Head of caudate nucleus (tissue), 42 donors: ENCODE measurements around the gene KLK10.
A peak's percentile ranks its signal among the peaks of the same experiment; 100 is the strongest.

ENCODE experiments used
- DNase-seq, 42 donors: peaks; one replicate each; pipeline versions ENCODE4 v3.0.0 to v3.0.0-alpha.2; 2020 to 2021; ENCODE audit warnings: mixed read lengths in 7 of 42
- intact Hi-C: fragments of 100-400 bp; cut with DNase I; formaldehyde crosslinking; loops from one replicate; pipeline ENCODE4 v1.15.0; 2022

Gene KLK10

DNA sequence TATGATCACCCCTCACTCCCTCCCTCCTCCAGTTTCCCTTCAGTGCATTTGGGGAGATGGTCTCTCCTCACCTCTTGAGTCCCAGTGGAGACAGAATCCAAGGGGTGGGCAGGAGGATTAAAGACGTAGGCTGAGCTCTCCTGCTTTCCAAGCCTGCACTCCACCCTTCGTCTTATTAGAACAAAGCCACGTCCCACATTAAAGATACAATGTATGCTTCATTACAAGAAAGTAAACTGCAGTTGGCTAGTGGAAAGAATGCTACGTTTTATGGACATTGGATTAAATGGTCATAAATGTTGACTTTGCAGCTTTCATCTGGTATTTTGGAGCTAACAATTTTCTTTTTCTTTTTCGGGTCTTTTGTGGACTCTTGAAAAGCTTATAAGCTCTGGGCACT lies 8.4 kb upstream of the KLK10 start:
- no peak for DNase-seq
- intact Hi-C loops, result loop anchor here (10.0 kb wide), 1 partner anchor 67 kb away; no protein-coding TSS in a partner anchor

DNA sequence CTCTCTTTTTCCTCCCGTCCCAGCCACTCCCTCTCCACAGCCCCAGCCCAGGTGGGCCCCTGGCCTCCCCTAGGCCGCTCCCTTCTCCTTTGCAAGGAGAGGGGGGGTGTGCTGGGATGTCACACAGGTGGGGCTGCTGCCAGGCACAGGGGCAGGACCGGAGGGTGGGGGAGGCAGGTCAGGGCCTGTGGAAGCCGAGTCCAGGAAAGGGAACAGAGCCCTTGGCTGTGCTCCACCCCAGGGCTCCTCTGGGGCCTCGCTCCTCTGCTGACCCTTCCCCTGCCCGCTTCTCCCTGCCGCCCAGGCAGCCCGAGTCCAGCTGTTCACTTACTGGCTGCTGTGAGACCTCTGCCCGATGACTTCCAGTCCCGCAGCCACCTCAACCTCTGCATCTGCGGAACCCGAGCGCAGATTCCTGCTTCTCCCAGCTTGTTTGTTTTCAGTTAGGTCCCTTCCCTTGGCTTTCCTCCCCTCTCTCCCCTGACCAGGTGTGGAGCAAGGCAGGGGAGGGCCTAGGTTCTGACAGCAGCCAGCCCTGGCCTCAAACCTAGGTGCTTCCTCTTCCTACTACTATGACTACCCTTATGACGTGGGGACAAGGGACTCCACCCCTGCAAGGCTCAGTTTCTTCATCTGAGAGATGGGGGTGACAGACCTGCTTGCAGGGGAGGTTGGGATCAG lies 7.8 kb upstream of the KLK10 start:
- intact Hi-C loops, result loop anchor here (10.0 kb wide), 1 partner anchor 68 kb away; no protein-coding TSS in a partner anchor
- DNase-seq, result no peak

DNA sequence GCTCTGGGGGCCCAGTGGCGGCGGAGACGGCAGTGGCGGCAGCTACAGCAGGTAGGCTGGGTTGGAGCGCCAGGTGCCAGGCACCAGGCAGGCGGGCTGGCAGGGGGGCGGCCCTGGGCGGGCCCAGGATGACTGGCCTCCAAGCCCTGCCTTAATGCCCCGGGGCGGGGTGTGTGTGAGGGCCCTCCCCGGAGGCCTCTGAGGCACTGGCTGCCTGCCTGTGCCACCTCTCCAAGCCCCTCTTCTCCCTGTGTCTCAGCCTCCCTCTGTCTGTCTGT lies 7.0 kb upstream of the KLK10 start, which contains the start of gene KLK11:
Gene KLK11 (minus strand): TSS at position 63 of the 278 bp plus-strand sequence. CDS start 985 bp downstream, outside the sequence.
- DNase-seq, result no peak
- intact Hi-C loops, result loop anchor here (10.0 kb wide), 1 partner anchor 68 kb away; no protein-coding TSS in a partner anchor

DNA sequence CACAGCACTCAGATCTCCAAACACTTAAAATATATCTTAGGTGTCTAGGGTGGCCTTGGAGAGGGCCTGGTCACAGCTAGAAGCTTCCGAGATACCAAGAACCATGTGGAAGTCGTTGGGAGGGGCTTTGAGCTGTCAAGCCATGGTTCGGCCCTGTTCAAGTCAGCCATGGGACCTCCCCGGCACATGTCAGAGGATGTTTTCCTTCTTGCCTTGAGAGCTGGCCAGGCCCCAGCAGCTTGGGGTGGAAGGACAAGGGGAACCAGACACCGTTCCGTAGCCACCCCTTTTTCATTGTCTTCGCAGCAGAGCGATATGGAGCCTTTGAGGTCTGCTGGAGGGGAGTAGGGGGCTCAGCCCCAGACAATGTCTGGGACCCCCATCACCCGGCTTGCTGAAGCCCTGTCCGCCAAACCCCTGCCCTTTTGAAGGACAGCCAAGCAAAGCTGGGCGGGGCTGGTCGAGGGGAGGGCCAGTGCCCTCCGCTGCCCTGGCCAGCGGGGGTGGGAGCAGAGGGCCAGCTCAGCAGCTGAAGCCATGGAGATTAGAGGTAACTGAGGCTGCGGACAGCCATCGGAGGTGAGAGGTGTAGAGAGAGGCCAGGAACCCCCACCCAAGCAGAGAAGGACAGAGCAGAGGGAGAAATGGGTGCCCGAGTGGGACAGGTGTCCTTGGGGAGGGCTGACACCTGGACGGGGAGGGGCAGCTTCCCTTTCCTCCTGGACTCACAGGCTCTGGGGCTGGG lies 6.5 kb upstream of the KLK10 start:
- DNase-seq, result no peak
- intact Hi-C loops, result loop anchor here (10.0 kb wide), 1 partner anchor 69 kb away; no protein-coding TSS in a partner anchor

DNA sequence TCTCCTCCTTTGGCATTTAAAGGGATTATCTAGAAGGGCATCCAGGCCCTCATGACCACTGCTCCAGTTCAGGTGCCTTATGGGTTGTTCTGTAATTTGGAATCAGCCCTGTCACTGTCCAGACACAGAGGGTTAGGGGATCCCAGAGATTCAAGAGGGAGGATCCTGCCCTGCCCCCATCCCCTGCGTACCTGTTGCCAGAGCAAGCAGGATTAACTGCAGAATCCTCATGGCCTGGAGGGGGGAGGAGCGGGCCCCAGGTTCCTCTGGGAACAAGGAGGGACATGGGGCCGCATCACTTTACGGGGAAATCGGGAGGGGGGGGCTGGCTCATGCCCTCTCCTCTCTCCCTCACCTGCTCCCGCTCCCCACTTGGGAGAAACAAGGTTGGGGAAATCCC lies 5.9 kb upstream of the KLK10 start:
- no peak for DNase-seq
- intact Hi-C loops, result loop anchor here (10.0 kb wide), 1 partner anchor 69 kb away; no protein-coding TSS in a partner anchor

DNA sequence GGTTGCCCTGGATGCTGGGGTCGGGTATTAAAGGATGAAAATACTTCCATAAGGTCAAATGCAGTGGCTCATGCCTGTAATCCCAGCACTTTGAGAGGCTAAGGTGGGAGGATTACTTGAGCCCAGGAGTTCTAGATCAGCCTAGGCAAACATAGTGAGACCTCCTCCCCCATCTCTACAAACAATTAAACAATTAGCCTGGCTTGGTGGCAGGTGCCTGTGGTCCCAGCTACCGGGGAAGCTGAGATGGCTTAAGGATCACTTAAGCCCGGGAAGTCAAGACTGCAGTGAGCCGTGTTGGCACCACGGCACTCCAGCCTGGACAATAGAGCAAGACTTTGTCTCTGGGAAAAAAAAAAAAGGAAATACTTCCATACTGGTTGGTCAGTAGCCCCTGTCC lies 5.4 kb upstream of the KLK10 start:
- intact Hi-C loops, result loop anchor here (10.0 kb wide), 1 partner anchor 70 kb away; no protein-coding TSS in a partner anchor
- DNase-seq, result no peak

DNA sequence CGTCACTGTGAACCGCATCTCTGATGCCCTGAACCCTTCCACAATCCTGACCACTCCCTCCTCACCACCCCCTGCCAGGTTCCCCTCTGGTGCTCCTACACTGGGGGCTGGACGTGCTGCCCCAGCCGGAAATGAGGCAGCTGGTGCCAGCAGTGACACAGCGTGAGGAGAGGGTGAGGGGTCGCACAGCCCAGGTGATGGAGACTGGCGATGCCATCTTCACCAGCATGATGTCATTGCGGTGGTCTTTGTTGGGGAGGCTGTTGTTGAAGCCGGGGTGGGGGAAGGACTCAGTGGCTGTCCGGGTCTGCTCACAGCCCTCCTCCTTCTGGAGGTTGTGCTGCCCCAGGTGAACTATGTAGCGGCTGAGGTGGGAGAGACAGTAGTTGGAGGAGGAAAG lies 4.4 kb upstream of the KLK10 start:
- intact Hi-C loops, result loop anchor here (10.0 kb wide), 1 partner anchor 71 kb away; no protein-coding TSS in a partner anchor
- no peak for DNase-seq

DNA sequence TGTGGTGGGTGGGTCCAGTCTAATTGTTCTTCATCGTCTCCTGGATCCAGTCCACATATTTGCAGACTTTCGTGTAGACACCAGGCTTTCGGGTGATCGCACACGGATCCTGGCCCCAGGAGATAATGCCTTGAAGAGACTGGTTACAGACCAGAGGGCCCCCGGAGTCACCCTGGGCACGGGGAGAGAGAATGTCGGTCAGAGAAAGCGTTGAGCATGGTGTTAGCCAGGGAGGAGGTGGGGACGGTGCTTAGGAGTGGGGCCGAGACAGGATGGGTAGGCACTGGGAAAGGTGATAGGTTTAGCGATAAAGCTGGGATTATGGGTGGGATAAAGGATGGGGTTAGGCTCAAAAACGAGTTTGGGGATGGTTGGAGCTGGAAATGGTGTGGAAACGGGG lies 3.0 kb upstream of the KLK10 start:
- intact Hi-C loops, result loop anchor here (10.0 kb wide), 1 partner anchor 72 kb away; no protein-coding TSS in a partner anchor
- DNase-seq, result no peak

DNA sequence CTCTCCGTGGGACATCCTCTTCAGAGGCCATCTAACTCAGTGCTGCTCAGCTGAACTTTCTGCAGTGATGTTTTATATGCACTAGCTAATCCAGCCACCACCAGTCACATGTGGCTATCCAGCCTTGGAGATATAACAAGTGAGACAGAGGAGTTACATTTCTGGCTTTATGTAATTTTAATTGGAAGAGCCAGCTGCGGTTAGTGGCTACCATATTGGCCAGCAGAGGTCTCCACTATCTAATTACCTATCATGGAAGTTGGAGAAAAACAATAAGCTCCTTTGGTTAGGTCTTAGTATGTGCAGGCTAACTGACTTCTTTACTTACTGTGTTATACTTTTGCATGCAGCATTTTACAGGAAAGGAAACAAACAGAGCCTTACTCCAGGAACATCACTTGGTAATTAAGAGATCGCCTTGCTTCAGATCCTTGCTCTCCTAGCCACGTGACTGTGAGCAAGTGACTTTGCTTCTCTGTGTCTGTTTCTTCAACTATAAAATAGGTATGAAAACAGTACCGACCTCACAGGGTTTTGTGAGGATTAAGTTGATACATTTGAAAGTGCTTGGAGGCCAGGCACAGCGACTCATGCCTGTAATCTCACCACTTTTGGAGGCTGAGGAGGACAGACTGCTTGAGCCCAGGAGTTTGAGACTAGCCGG lies 1.6 kb upstream of the KLK10 start:
- intact Hi-C loops, result loop anchor here (10.0 kb wide), 1 partner anchor 74 kb away; no protein-coding TSS in a partner anchor
- DNase-seq, result peak in 8 of 42 donors; percentile 1 to 61 (median 28)

DNA sequence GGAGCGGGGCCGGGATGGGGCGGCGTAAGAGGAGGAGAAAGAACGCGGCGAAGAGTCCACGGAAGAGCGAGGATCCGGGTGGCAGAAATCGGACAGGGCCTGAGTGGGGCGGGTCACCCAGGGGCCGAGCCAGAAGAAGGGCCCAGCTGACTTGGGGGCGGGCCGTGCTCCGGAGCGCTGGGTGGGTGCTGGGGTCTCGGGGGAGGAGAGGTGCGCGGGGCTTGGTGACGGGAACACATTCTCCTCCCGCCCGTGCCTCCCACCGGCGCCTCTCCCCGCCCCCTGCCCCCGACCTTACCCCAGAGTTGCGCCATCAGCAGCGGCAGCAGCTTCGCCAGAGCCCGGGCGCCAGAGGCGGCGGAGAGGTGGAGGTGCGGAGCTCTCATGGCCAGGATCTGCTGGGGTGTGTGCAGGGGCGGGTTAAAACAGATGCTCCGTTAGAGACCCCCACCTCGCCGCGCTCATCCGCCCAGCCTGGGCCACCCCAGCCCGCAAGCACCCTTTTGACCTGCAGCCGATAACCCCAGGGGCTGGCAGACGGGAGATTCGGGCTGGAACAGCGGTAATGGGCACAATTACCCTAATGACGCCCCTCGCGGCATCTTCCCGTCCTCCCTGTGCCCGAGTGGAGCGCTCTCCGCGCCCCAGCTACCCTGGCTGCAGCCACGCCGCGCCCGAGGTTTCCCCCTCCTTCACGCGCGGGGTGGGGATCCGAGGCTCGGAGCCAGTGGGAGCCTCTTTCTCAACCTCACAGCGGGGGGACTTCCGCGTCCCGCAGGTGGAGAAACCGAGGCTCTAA lies 565 bp downstream of the KLK10 start:
- peak in 7 of 42 donors; percentile 1 to 38 (median 15) for DNase-seq
- intact Hi-C loops, result loop anchor here (5.0 kb wide), 1 partner anchor 87 kb away; no protein-coding TSS in a partner anchor

DNA sequence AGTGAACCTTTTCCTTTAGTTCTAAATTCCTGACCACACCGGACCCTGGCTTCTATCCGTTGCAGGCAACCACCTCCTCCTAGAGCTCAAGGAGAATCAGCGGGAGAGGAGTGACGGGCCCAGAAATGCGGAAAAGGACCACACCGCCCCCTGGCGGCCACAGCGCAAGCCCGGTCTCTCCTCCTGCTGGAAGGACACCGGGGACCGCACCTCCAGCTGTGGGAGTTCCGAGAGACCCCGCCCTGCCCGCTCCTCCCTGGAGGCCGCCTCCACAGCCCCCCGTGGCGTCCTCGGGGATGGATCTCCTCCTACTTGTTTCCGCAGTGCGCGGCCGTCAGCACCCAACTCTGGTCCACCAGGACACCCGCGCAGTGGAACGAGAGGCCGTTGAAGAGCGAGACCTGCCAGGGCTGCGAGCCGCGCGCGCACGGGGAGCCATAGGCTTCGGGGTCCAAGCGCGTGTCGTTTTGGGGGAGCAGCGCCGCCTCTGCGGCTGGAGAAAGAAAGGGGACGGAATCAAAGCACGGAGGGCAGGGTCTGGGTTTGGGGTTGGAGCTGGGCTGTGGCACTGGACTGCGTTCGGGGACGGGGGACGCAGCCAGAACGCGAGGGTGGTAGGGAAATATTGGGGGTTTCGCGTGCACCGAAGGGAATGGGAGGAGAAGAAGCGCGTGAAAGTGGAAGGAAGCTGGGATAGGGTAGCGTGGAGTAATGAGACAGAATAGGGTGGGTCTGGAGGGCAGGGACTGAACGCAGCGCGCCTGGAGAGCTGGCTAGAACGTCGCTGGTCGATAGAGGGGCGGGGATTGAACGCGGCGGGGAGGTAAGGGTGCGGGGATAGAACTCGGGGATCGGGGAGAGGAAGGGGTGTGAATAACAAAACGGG lies 2.5 kb downstream of the KLK10 start:
- intact Hi-C loops, result loop anchor here (5.0 kb wide), 1 partner anchor 85 kb away; no protein-coding TSS in a partner anchor
- DNase-seq, result peak; percentile 1 to 94 (median 76)

DNA sequence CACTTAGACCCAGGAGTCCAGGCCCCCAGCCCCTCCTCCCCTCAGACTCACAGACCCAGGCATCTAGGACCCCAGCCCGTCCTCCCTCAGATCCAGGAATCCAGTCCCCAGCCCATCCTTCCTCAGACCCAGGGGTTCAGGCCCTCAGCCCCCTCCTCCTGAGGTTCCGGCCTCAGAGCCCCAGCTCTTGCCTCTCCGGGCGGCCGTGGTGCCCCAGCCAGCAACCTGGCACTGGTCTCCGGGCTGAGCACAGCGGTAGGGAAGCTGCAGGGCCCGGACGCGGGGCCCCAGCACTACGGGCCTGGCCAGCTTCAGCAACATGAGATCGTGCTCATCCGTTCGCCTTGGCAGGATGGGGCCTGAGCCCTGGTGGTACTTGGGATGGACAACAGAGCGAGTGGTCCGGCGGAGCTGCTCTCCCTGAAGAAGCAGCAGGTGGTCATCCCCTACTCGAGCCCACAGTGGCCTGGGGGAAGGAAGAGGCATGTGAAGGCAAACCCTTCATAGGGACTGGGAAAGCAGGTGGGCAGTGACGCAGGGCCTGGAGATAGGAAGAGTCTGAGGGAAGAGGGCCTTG lies 3.7 kb downstream of the KLK10 start:
- intact Hi-C loops, result loop anchor here (5.0 kb wide), 1 partner anchor 83 kb away; no protein-coding TSS in a partner anchor
- DNase-seq, result no peak

DNA sequence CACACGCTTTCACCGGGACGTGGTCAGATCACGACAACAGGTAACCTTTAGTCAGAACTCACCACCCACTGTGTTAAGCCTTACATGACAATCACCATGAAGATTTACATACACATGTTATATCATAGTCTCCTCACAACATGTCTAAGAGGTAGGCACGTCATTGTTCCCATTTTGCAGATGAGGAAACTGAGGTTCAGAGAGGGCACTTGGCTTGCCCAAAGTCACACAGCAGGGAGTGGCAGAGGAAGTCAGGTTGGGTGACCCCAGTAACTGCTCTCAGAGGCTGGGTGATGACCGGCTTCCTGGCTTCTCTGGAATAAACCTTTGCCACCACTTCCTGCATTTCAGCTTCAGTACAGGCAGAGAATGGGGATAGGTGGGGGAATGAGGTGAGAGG lies 5.3 kb downstream of the KLK10 start:
- DNase-seq, result no peak
- intact Hi-C loops, result no loop called here

DNA sequence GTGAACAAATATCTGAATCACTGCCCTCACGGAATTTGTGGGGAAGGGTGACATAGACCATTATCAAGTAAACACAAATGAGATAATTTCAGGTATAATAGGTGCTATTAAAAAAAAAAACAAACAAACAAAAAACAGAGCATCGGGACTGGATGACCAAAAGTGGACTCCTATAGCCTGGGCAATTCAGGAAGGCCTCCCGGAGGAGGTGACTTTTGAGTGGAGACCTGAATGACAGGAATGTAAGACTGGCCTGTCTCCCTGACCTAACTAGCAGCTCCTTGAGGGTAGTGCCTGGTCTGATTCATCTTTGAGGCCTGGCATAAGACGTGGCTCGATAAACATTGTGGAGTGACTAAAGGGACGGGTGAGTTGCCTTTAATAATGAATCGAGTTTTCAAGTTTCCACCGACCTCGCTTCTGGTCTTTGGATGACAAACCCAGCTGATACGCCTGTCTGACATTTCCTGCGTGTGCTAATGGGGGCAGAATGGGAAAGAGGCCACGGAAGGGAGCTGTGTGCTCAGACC lies 6.8 kb downstream of the KLK10 start:
- intact Hi-C loops, result no loop called here
- DNase-seq, result no peak

DNA sequence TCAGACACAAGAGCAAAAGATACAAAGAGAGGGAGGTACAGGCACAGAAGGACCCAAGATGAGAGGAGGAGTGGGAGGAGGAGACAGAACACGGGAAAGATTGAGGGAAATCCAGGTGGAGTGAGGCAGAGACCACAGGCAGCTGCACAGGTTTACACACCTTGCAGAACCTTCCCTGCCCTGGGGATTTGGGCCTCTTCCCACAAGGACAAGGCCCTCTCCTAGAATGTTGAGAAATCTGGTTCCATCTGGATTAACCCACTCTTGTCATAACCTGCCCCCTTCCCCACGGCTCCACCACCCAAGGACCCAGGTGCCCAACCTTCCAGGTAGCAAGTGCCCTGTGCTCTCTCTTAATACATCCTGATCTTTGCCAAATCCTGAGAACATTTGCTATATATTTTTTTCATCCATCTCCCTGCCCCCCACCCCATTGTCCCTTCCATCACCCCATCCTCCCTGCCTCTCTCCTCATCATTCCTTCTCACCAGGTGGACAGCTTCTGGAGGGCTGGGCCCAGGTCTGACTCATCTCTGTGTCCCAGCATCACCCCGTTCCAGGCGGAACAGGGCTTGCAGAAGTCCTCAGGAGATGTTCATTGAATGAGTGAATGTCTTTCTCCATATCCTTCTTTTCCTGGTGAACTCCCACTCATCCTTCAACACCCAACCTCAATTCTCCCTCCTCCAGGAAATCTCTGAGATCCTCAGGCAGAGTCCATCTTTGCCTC lies 9.3 kb downstream of the KLK10 start:
- intact Hi-C loops, result no loop called here
- DNase-seq, result no peak

DNA sequence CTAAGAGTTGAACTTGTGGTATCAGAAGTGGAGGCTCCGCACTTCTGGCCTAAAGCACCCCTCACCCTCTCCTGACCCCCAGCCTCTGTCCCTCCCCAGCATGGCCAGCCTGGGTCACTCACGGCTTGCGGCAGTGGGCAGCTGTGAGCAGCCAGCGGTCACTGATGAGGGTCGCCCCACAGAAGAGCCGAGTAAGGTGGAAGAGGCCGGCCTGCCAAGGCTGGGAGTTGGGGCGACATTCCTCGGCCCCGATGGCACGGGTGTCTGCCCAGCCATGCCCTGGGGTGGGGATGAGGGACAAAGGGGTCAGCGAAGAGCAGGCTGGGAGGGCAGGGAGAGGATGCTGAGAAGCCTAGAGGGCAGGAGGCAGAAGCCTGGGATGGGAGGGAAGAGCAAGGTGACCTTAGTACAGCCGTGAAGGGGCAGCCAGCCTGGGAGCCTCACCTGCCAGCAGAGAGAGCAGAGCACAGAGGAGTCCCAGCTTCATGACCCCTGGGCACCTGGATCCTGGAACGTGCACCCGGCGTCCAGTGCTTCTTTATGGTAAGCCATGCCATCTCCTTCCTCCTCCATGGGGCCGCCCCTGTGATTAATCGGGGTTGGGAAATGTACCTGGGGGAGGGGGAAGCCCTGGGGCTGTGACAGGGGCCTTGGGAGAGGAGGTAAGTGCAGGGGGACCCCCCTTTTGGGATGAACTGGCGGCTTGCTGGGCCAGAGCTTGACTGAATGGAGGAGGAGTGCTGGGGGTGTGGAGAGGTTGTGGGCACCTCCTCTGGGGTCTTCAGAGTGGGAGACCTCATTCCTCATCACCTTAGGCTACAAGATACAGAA lies 10.2 kb downstream of the KLK10 start:
- intact Hi-C loops, result no loop called here
- no peak for DNase-seq
